GM23338 (cell line): Measurements from ENCODE around the gene PPP1CC. TPM values are rescaled to one million over a fixed set of nuclear protein-coding genes. Genes with fewer than 3 reads are reported as not detected.

Experiments used
- ATAC-seq: fragments of 200-7000 bp; cut with Tn5 transposase; 3 replicates; pipeline ENCODE4 v1.9.1; 2020
- DNase-seq: peaks from one replicate; pipeline ENCODE4 v3.0.0-alpha.2; 2015; ENCODE audit warnings: low spot score
- H2AFZ ChIP-seq: fragments of 200-600 bp; sonication (generic); 2 replicates; pipeline ENCODE4 v1.8.0; 2016; ENCODE audit warnings: antibody characterized with exemption, mild to moderate bottlenecking, moderate library complexity
- H3F3A ChIP-seq: fragments of 200-600 bp; sonication (generic); replicated peaks from 2 replicates; pipeline ENCODE4 v1.8.0; 2017; ENCODE audit warnings: antibody characterized with exemption, mixed run types, low read depth
- H3K27ac ChIP-seq: fragments of 200-600 bp; sonication (generic); 2 replicates; pipeline ENCODE4 v1.6.1; 2016; ENCODE audit warnings: low read depth
- H3K27me3 ChIP-seq: fragments of 200-600 bp; sonication (generic); 2 replicates; pipeline ENCODE4 v1.8.0; 2016; ENCODE audit warnings: mild to moderate bottlenecking, mixed run types, moderate library complexity; ENCODE audit not compliant: insufficient read depth
- H3K36me3 ChIP-seq: fragments of 200-600 bp; sonication (generic); 2 replicates; pipeline ENCODE4 v1.8.0; 2016; ENCODE audit warnings: mild to moderate bottlenecking; ENCODE audit not compliant: insufficient read depth
- H3K4me1 ChIP-seq: fragments of 200-600 bp; sonication (generic); 2 replicates; pipeline ENCODE4 v1.8.0; 2016; ENCODE audit warnings: mild to moderate bottlenecking, moderate library complexity; ENCODE audit not compliant: insufficient read depth
- H3K4me2 ChIP-seq: fragments of 200-600 bp; sonication (generic); 2 replicates; pipeline ENCODE4 v1.7.1; 2017; ENCODE audit warnings: mixed run types
- H3K4me3 ChIP-seq: fragments of 200-600 bp; sonication (generic); 2 replicates; pipeline ENCODE4 v1.6.1; 2016; ENCODE audit warnings: mixed run types
- H3K79me2 ChIP-seq: fragments of 200-600 bp; sonication (generic); replicated peaks from 2 replicates; pipeline ENCODE4 v1.8.0; 2017; ENCODE audit warnings: mild to moderate bottlenecking; ENCODE audit not compliant: insufficient read depth
- H3K9me2 ChIP-seq: fragments of 200-600 bp; sonication (generic); 2 replicates; pipeline ENCODE4 v1.8.0; 2017; ENCODE audit not compliant: insufficient read depth
- H4K20me1 ChIP-seq: fragments of 200-600 bp; sonication (generic); replicated peaks from 2 replicates; pipeline ENCODE4 v1.8.0; 2017; ENCODE audit warnings: mild to moderate bottlenecking; ENCODE audit not compliant: insufficient read depth
- H3K27ac Mint-ChIP-seq: 2 replicates; pipeline ENCODE4 v1.8.0; 2020; ENCODE audit warnings: inconsistent platforms, mild to moderate bottlenecking, moderate library complexity, mixed read lengths
- H3K27me3 Mint-ChIP-seq: 3 replicates; pipeline ENCODE4 v1.8.0; 2022; ENCODE audit warnings: low read depth, mild to moderate bottlenecking, moderate library complexity, mixed read lengths, inconsistent platforms; ENCODE audit not compliant: insufficient read depth, poor library complexity
- H3K36me3 Mint-ChIP-seq: 3 replicates; pipeline ENCODE4 v1.8.0; 2021; ENCODE audit warnings: low read depth, mild to moderate bottlenecking, inconsistent platforms, moderate library complexity, mixed read lengths
- H3K4me1 Mint-ChIP-seq: 3 replicates; pipeline ENCODE4 v1.8.0; 2020; ENCODE audit warnings: mild to moderate bottlenecking, inconsistent platforms, mixed read lengths
- H3K4me3 Mint-ChIP-seq: 3 replicates; pipeline ENCODE4 v1.8.0; 2021; ENCODE audit warnings: moderate library complexity, mild to moderate bottlenecking, inconsistent platforms, mixed read lengths
- H3K9me3 Mint-ChIP-seq: 3 replicates; pipeline ENCODE4 v1.8.0; 2020; ENCODE audit warnings: moderate library complexity, mild to moderate bottlenecking, inconsistent platforms, mixed read lengths
- CREB1 ChIP-seq: fragments of 250-450 bp; sonication (Bioruptor Pico); IDR thresholded peaks from 2 replicates; pipeline ENCODE4 v1.5.0; 2020; ENCODE audit warnings: low read depth, mild to moderate bottlenecking, moderate library complexity
- CTCF ChIP-seq, 2 experiments: fragments of 200-600 bp in 1 of 2; sonication (generic) in 1 of 2; conservative IDR thresholded peaks; 2 replicates each; pipeline versions ENCODE4 v1.5.1 to v1.6.1; 2016 to 2017; ENCODE audit warnings: antibody characterized with exemption in 2 of 2, low read depth in 2 of 2, mild to moderate bottlenecking in 2 of 2, moderate library complexity in 1 of 2
- ETS1 ChIP-seq: IDR thresholded peaks from 2 replicates; pipeline ENCODE4 v1.6.1; 2016; ENCODE audit warnings: antibody characterized with exemption
- EZH2 ChIP-seq: fragments of 200-600 bp; sonication (generic); IDR thresholded peaks from one replicate; pipeline ENCODE4 v1.8.0; 2017; ENCODE audit warnings: antibody characterized with exemption, mild to moderate bottlenecking, low read depth; ENCODE audit not compliant: unreplicated experiment
- EZH2phosphoT487 ChIP-seq: fragments of 200-600 bp; sonication (generic); IDR thresholded peaks from one replicate; pipeline ENCODE4 v1.8.1; 2018; ENCODE audit warnings: antibody characterized with exemption; ENCODE audit not compliant: unreplicated experiment
- JUNB ChIP-seq: IDR thresholded peaks from one replicate; pipeline ENCODE4 v1.6.1; 2016; ENCODE audit warnings: antibody characterized with exemption; ENCODE audit not compliant: unreplicated experiment
- NANOG ChIP-seq: IDR thresholded peaks from 2 replicates; pipeline ENCODE4 v1.6.1; 2016; ENCODE audit warnings: antibody characterized with exemption, borderline replicate concordance
- POLR2AphosphoS5 ChIP-seq: IDR thresholded peaks from 2 replicates; pipeline ENCODE4 v1.6.1; 2016; ENCODE audit warnings: antibody characterized with exemption, low read depth
- REST ChIP-seq: IDR thresholded peaks from one replicate; pipeline ENCODE4 v1.6.1; 2018; ENCODE audit warnings: antibody characterized with exemption; ENCODE audit not compliant: unreplicated experiment
- STAT1 ChIP-seq: IDR thresholded peaks from one replicate; pipeline ENCODE4 v1.6.1; 2016; ENCODE audit warnings: antibody characterized with exemption; ENCODE audit not compliant: unreplicated experiment
- ZNF114 ChIP-seq: fragments of 250-450 bp; sonication (Bioruptor Pico); IDR thresholded peaks from 2 replicates; pipeline ENCODE4 v1.5.0; 2020; ENCODE audit warnings: mild to moderate bottlenecking, moderate library complexity
- ZNF331 ChIP-seq: fragments of 250-450 bp; sonication (Bioruptor Pico); IDR thresholded peaks from 2 replicates; pipeline ENCODE4 v1.5.0; 2020; ENCODE audit warnings: low read depth, mild to moderate bottlenecking, moderate library complexity
- ZNF462 ChIP-seq: fragments of 250-450 bp; sonication (Bioruptor Pico); IDR thresholded peaks from 2 replicates; pipeline ENCODE4 v1.5.0; 2020; ENCODE audit warnings: mild to moderate bottlenecking, moderate library complexity
- polyA plus RNA-seq: library from polyadenylated mRNA; unstranded; fragments of >200 nt; fragmentation: Nextera tagmentation; extraction: Ambion mirVana; gene quantifications from 2 replicates; pipeline ENCODE4 v1.2.1, GENCODE V29; 2016
- total RNA-seq: library from RNA; depleted of rRNA; stranded (reverse); fragments of >200 nt; shearing (Covaris generic); gene quantifications from 2 replicates; pipeline ENCODE4 v1.2.3, GENCODE V29; 2014

Gene PPP1CC
- total and polyA plus RNA-seq, 2 experiments from 2014 or later: 276 to 501 TPM

- Histone ChIP-seq H3K27me3 (peaks cover 15% of the 10 kb centered on the region), H3K4me2 (no peak overlapping the region), H2AFZ (no peak overlapping the region), H3K36me3 (no peaks in the 10 kb centered on the region), H3K27ac (no peak overlapping the region), H4K20me1 (no peaks in the 10 kb centered on the region), H3K79me2 (no peaks in the 10 kb centered on the region), H3K4me3 (no peak overlapping the region), H3F3A (no peaks in the 10 kb centered on the region), H3K9me2 (no peaks in the 10 kb centered on the region), H3K4me1 (no peaks in the 10 kb centered on the region)
- Mint-ChIP-seq H3K4me3 (no peak overlapping the region), H3K4me1 (peaks cover 4% of the 10 kb centered on the region; the same call in 1 of the 3 replicates), H3K27ac (no peak overlapping the region), H3K36me3 (no peaks in the 10 kb centered on the region; the same call in none of the 3 replicates), H3K27me3 (peaks cover 14% of the 10 kb centered on the region), H3K9me3 (no peaks in the 10 kb centered on the region; the same call in 2 of the 3 replicates)
- DNase-seq: no peak
- TF ChIP-seq EZH2 (no peak), CREB1 (CRISPR knock-in tag) (no peak), ZNF331 (no peak), ETS1 (no peak), ZNF462 (CRISPR knock-in tag) (no peak), EZH2phosphoT487 (no peak), JUNB (no peak), REST (no peak), STAT1 (no peak), CTCF (conservative IDR thresholded peaks at IDR 0.05; ENCODE audit: low read depth in 2 of 2) (no peak), POLR2AphosphoS5 (no peak), ZNF114 (CRISPR knock-in tag) (no peak), NANOG (no peak)
- no peak for ATAC-seq
Measured at GRCh38 chr12:110683888-110684287, 58.8 kb downstream of the PPP1CC start.
